NT2/D1 (cell line): ENCODE results near the gene AFF1.

Experiments
- YY1 ChIP-seq: IDR thresholded peaks from 2 replicates; pipeline ENCODE4 v1.6.1; 2011; ENCODE audit not compliant: insufficient read length, insufficient read depth
- ZNF274 ChIP-seq: IDR thresholded peaks from 2 replicates; pipeline ENCODE4 v1.6.1; 2011; ENCODE audit warnings: mild to moderate bottlenecking, low read depth, low read length

DNA sequence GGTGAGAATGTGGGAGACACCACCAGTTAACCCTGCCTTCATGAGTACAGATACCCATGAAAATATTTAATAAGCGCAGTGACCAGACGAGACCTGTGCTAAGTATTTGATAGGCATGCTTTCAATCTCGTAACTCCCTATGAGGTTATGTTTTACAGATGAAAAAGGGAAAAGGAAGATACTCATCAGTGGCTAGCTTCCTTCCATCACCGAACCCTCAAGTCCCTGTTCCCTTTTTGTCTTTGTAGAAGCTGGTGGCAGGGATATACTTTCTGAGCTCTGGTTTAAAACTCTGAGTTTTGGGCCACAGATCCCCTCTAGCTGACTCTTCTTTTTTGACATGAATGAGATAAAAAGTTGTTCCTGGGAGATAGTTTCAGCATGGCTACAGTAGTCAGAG, 26.3 kb downstream of the AFF1 start:
- TF ChIP-seq YY1 (no peak), ZNF274 (no peak)
